Epithelial cell of umbilical artery (primary cell): ENCODE data around the gene SLC4A1AP. TPM values are rescaled to one million over a fixed set of nuclear protein-coding genes. Genes with fewer than 3 reads are reported as not detected.

ENCODE experiments used
- total RNA-seq: library from RNA; depleted of rRNA; stranded (reverse); fragments of >200 nt; gene quantifications from 2 replicates; pipeline ENCODE4 v1.2.3, GENCODE V29; 2014

The SLC4A1AP gene
- total RNA-seq: 29.8 and 34.4 TPM in 2 replicates

GRCh38 chr2:27663285-27664153 is at the start of gene SLC4A1AP, which contains the start of gene SUPT7L:
TSS of gene SLC4A1AP (plus strand) at chr2:27663889. CDS start at chr2:27663915, 26 bp downstream.
TSS of gene SUPT7L (minus strand) at chr2:27663614. CDS start at chr2:27662192, 1,422 bp downstream.

GRCh38 chr2:27628767-27629709 is 34.7 kb upstream of the SLC4A1AP start, which contains the start of the genes CCDC121 and GPN1:
TSS of gene CCDC121 (minus strand) at chr2:27629012. CDS start at chr2:27627799, 1,213 bp downstream.
TSS of gene GPN1 (plus strand) at chr2:27629050. CDS start at chr2:27629059, 9 bp downstream.

Other genes starting within 250 kb of the SLC4A1AP start
- 104 and 129 TPM in 2 replicates for gene NRBP1, start 235.3 kb upstream of the SLC4A1AP start, total RNA-seq
- not detected in 2 replicates for gene KRTCAP3, start 221.5 kb upstream of the SLC4A1AP start, total RNA-seq
- gene IFT172, start 174.1 kb upstream of the SLC4A1AP start, total RNA-seq: 19.8 and 28.6 TPM in 2 replicates
- 19.5 and 36.1 TPM in 2 replicates for gene FNDC4, start 168.7 kb upstream of the SLC4A1AP start, total RNA-seq
- gene GCKR, start 167.1 kb upstream of the SLC4A1AP start, total RNA-seq: 3.2 and 8.8 TPM in 2 replicates
- gene ZNF512, start 80.8 kb upstream of the SLC4A1AP start, total RNA-seq: 26.6 and 67.0 TPM in 2 replicates
- gene CCDC121, start 34.9 kb upstream of the SLC4A1AP start, total RNA-seq: 1.3 and 2.0 TPM in 2 replicates
- 48.1 and 59.3 TPM in 2 replicates for gene GPN1, start 34.8 kb upstream of the SLC4A1AP start, total RNA-seq
- 12.6 and 17.2 TPM in 2 replicates for gene SUPT7L, start 275 bp upstream of the SLC4A1AP start, total RNA-seq
- 120 and 149 TPM in 2 replicates for gene MRPL33, start 107.8 kb downstream of the SLC4A1AP start, total RNA-seq
- gene RBKS, start 226.5 kb downstream of the SLC4A1AP start, total RNA-seq: 0.97 and 1.5 TPM in 2 replicates
- gene BABAM2, start 226.8 kb downstream of the SLC4A1AP start, total RNA-seq: 7.5 and 12.5 TPM in 2 replicates